Endothelial cell of umbilical vein (primary cell): Measurements from ENCODE around the gene SLC35A2. TPM values are rescaled to one million over a fixed set of nuclear protein-coding genes. Genes with fewer than 3 reads are reported as not detected.

Experiments
- BruUV-seq: library from RNA; stranded (reverse); fragments of 400-500 nt; replicated peaks from 2 replicates; lab custom pipeline; 2021; lab: Mats Ljungman, UMichigan
- CTCF ChIA-PET: fragments of 300-600, 350-600 bp; sonication (Branson Sonifier 250); formaldehyde crosslinking; loops from one replicate; lab custom pipeline; 2021; ENCODE audit warnings: antibody characterized with exemption, inconsistent platforms; lab: Charles Lee
- POLR2A ChIA-PET: fragments of 300-600, 350-600 bp; sonication (Branson Sonifier 250); formaldehyde crosslinking; loops from one replicate; lab custom pipeline; 2021; ENCODE audit warnings: antibody characterized with exemption, inconsistent platforms; lab: Charles Lee
- DNase-seq: peaks from one replicate; pipeline ENCODE4 v3.0.0-alpha.2; 2011; ENCODE audit warnings: low read depth, low spot score
- FAIRE-seq: peaks from 2 replicates; lab custom pipeline; 2011; peaks lifted over from hg19 to GRCh38; lab: Jason Lieb, UNC
- H2AFZ ChIP-seq: 2 replicates; pipeline ENCODE4 v1.6.0; 2012; ENCODE audit warnings: low read depth, low read length, control low read depth, inconsistent platforms
- H3K27ac ChIP-seq: 2 replicates; pipeline ENCODE4 v1.5.1; 2011; ENCODE audit warnings: low read depth, mild to moderate bottlenecking, control low read depth, low read length, moderate library complexity; ENCODE audit not compliant: insufficient read depth
- H3K27me3 ChIP-seq, 2 experiments: 2 replicates each; pipeline versions ENCODE4 v1.6.0 to v1.6.1; 2011; ENCODE audit warnings: low read length in 2 of 2, mixed read lengths in 1 of 2; ENCODE audit not compliant: control insufficient read depth in 2 of 2, insufficient read depth in 2 of 2
- H3K36me3 ChIP-seq, 2 experiments: 2 replicates in 1 of 2; 3 replicates in 1 of 2; pipeline ENCODE4 v1.5.1; 2011; ENCODE audit warnings: low read length in 2 of 2, mild to moderate bottlenecking in 1 of 2, moderate library complexity in 1 of 2; ENCODE audit not compliant: control insufficient read depth in 2 of 2, insufficient read depth in 2 of 2; ENCODE audit errors: extremely low read depth in 1 of 2
- H3K4me1 ChIP-seq: 3 replicates; pipeline ENCODE4 v1.5.1; 2011; ENCODE audit warnings: mild to moderate bottlenecking, low read length; ENCODE audit not compliant: control insufficient read depth, insufficient read depth; ENCODE audit errors: extremely low read depth
- H3K4me2 ChIP-seq: 2 replicates; pipeline ENCODE4 v1.6.1; 2011; ENCODE audit warnings: low read length, control low read depth, mixed read lengths; ENCODE audit not compliant: insufficient read depth
- H3K4me3 ChIP-seq, 3 experiments: fragments of 200-600 bp in 1 of 3; sonication (generic), shearing (Covaris generic) in 1 of 3; replicated peaks in 1 of 3; 2 replicates each; pipeline ENCODE4 v1.5.1; 2011 to 2016; ENCODE audit warnings: control low read depth in 3 of 3, low read length in 3 of 3, mild to moderate bottlenecking in 2 of 3, inconsistent platforms in 1 of 3, low read depth in 1 of 3, moderate library complexity in 1 of 3; ENCODE audit not compliant: insufficient read depth in 1 of 3
- H3K79me2 ChIP-seq: 2 replicates; pipeline ENCODE4 v1.6.0; 2012; ENCODE audit warnings: low read length, inconsistent platforms; ENCODE audit not compliant: control insufficient read depth, insufficient read depth
- H3K9ac ChIP-seq: replicated peaks from 2 replicates; pipeline ENCODE3; 2011; ENCODE audit warnings: low read length, control low read depth; ENCODE audit not compliant: insufficient read depth; ENCODE audit errors: extremely low read depth
- H3K9me1 ChIP-seq: replicated peaks from 3 replicates; pipeline ENCODE4 v1.6.0; 2011; ENCODE audit warnings: mild to moderate bottlenecking, low read length; ENCODE audit not compliant: control insufficient read depth, insufficient read depth; ENCODE audit errors: extremely low read depth
- H3K9me3 ChIP-seq: replicated peaks from 2 replicates; pipeline ENCODE4 v1.5.1; 2012; ENCODE audit warnings: low read length, inconsistent platforms; ENCODE audit not compliant: control insufficient read depth, insufficient read depth
- H4K20me1 ChIP-seq: replicated peaks from 2 replicates; pipeline ENCODE3; 2011; ENCODE audit warnings: mild to moderate bottlenecking, low read length; ENCODE audit not compliant: control insufficient read depth, insufficient read depth; ENCODE audit errors: extremely low read depth
- CTCF ChIP-seq, 2 donors: IDR thresholded peaks; 1 replicate in 1 of 2; 2 replicates in 1 of 2; pipeline ENCODE4 v1.5.1; 2011; ENCODE audit warnings: low read length in 2 of 2, mild to moderate bottlenecking in 2 of 2, moderate library complexity in 2 of 2, control low read depth in 1 of 2, inconsistent platforms in 1 of 2, low read depth in 1 of 2; ENCODE audit not compliant: insufficient read depth in 1 of 2; ENCODE audit errors: extremely low read depth in 1 of 2
- EZH2 ChIP-seq: IDR thresholded peaks from 2 replicates; pipeline ENCODE4 v1.6.1; 2012; ENCODE audit warnings: borderline replicate concordance, low read depth, mild to moderate bottlenecking, moderate library complexity, low read length, inconsistent platforms; ENCODE audit not compliant: severe bottlenecking
- FOS ChIP-seq: IDR thresholded peaks from 2 replicates; pipeline ENCODE4 v1.6.1; 2011; ENCODE audit warnings: mild to moderate bottlenecking, low read length, moderate library complexity, borderline replicate concordance; ENCODE audit not compliant: insufficient read depth
- GATA2 ChIP-seq: IDR thresholded peaks from 2 replicates; pipeline ENCODE4 v1.7.0; 2011; ENCODE audit warnings: low read depth, mild to moderate bottlenecking, moderate library complexity, mixed read lengths, low read length; ENCODE audit not compliant: insufficient read length, insufficient read depth
- JUN ChIP-seq: IDR thresholded peaks from 2 replicates; pipeline ENCODE4 v1.6.1; 2011; ENCODE audit warnings: borderline replicate concordance, low read depth; ENCODE audit not compliant: insufficient read length, insufficient read depth
- MAX ChIP-seq: IDR thresholded peaks from 2 replicates; pipeline ENCODE4 v1.6.1; 2011; ENCODE audit not compliant: insufficient read depth, insufficient read length
- MYC ChIP-seq: IDR thresholded peaks from one replicate; pipeline ENCODE4 v1.6.1; 2011; ENCODE audit warnings: mild to moderate bottlenecking, low read depth, low read length
- POLR2A ChIP-seq: IDR thresholded peaks from 2 replicates; pipeline ENCODE4 v1.6.1; 2012; ENCODE audit warnings: low read depth, mild to moderate bottlenecking, control low read depth, low read length
- POLR2AphosphoS5 ChIP-seq: IDR thresholded peaks from 2 replicates; pipeline ENCODE4 v1.6.1; 2012; ENCODE audit warnings: low read depth, mild to moderate bottlenecking, control low read depth, low read length, moderate library complexity; ENCODE audit not compliant: insufficient read depth
- dilution Hi-C: fragments of 300-500 bp; cut with MboI; formaldehyde crosslinking; loops from one replicate; pipeline ENCODE4 v1.15.0; 2019; ENCODE audit warnings: low sequenced_read_pairs; ENCODE audit not compliant: extremely low pct_ligation_motif_present
- intact Hi-C: fragments of 100-400 bp; cut with micrococcal nuclease; formaldehyde crosslinking; loops from one replicate; pipeline ENCODE4 v1.10.0; 2022
- polyA plus RNA-seq, 4 experiments: library from polyadenylated mRNA; depleted of rRNA in 3 of 4; stranded (reverse) in 3 of 4; unstranded in 1 of 4; fragments of >200 nt; gene quantifications; 2 replicates each; pipeline versions ENCODE4 v1.2.1 to v1.2.3, GENCODE V29; 2011 to 2012; ENCODE audit warnings: missing spikeins in 1 of 4
- total RNA-seq: library from RNA; stranded (reverse); gene quantifications from 2 replicates; pipeline ENCODE4 v1.2.3, GENCODE V29; 2021

Gene SLC35A2
- total and polyA plus RNA-seq, 2 donors (not counting 3 experiments of a cell fraction or from before 2014, with no cell fraction given) = 31.4 to 64.5 TPM

- Histone ChIP-seq H3K27ac (no peak overlapping the region), H3K9me3 (no peaks in the 10 kb centered on the region), H3K9ac (no peak overlapping the region), H3K4me1 (peaks cover 4% of the 10 kb centered on the region), H3K9me1 (no peaks in the 10 kb centered on the region), H3K27me3 (no peaks in the 10 kb centered on the region), H2AFZ (peak overlapping the region; percentile 59), H4K20me1 (no peaks in the 10 kb centered on the region), H3K79me2 (peaks cover 4% of the 10 kb centered on the region), H3K36me3 (no peaks in the 10 kb centered on the region), H3K4me3 (peak overlapping the region in 2 of 3 experiments; percentile 46 to 58), H3K4me2 (peak overlapping the region; percentile 31)
- dilution Hi-C loops = no loop called here
- no TSS peak for BruUV-seq
- no peak for DNase-seq
- peak; percentile 71 for FAIRE-seq
- ChIA-PET CTCF (interaction anchor here (0.6 to 2.4 kb wide), 8 partner anchors 10 to 243 kb away, joined by 3 to 9 read pairs (median 3); partner anchors contain the start of genes HDAC6 and SLC35A2), POLR2A (no interaction called here)
- TF ChIP-seq JUN = no peak
- TF ChIP-seq MYC = no peak
- intact Hi-C loops = loop anchor here (1.0 to 10.0 kb wide), 3 partner anchors 66 to 374 kb away; partner anchors contain the start of genes FOXP3, OTUD5 and PPP1R3F
Measured at GRCh38 chrX:48890934-48891401, 20.5 kb downstream of the SLC35A2 start.

GRCh38 chrX:48890296-48890925 is 21.0 kb downstream of the SLC35A2 start:
- no TSS peak for BruUV-seq
- FAIRE-seq = no peak
- no peak overlapping the region for H3K9ac ChIP-seq

More at GRCh38 chrX:48890296-48890925, 21.0 kb downstream of the SLC35A2 start:
- peak overlapping the region; percentile 11 for H2AFZ ChIP-seq
- peaks cover 4% of the 10 kb centered on the region for H3K4me1 ChIP-seq
- TF ChIP-seq MAX (no peak), POLR2AphosphoS5 (no peak), FOS (no peak), EZH2 (no peak), GATA2 (no peak), MYC (no peak), JUN (no peak), CTCF (IDR thresholded peaks at IDR 0.05; ENCODE audit: extremely low read depth in 1 of 2, insufficient read depth in 1 of 2, low read depth in 1 of 2, low read length in 2 of 2) (no peak), POLR2A (no peak)
- no peaks in the 10 kb centered on the region for H3K9me3 ChIP-seq
- H3K4me2 ChIP-seq = peak overlapping the region; percentile 31
- no peaks in the 10 kb centered on the region for H4K20me1 ChIP-seq
- no peak overlapping the region for H3K27ac ChIP-seq
- CTCF ChIA-PET = interaction anchor here (2.4 kb wide), 1 partner anchor 242 kb away, joined by 9 read pairs; no protein-coding TSS in a partner anchor
- POLR2A ChIA-PET = no interaction called here
- peaks cover 3% of the 10 kb centered on the region for H3K79me2 ChIP-seq
- H3K36me3 ChIP-seq = no peaks in the 10 kb centered on the region
- H3K27me3 ChIP-seq = no peaks in the 10 kb centered on the region
- dilution Hi-C loops = no loop called here
- no peak overlapping the region for H3K4me3 ChIP-seq
- no peaks in the 10 kb centered on the region for H3K9me1 ChIP-seq
- no peak for DNase-seq
- intact Hi-C loops = loop anchor here (2.0 to 10.0 kb wide), 2 partner anchors 90 to 374 kb away; partner anchors contain the start of genes FOXP3 and PPP1R3F
